SIG-M5 treated with dmso at 0.1 percent for 504 hours (cell line): Measurements from ENCODE around the gene NDUFS6.
"Not testable (repeated sequence)": the region's sequence is repeated elsewhere in the genome, so short reads cannot be mapped to it uniquely, and the experiment has no call there.

ENCODE experiments used
- DNase-seq: peaks from one replicate; lab custom pipeline; 2025; ENCODE audit not compliant: unreplicated experiment; lab: John Stamatoyannopoulos, UW

NDUFS6 gene

DNA sequence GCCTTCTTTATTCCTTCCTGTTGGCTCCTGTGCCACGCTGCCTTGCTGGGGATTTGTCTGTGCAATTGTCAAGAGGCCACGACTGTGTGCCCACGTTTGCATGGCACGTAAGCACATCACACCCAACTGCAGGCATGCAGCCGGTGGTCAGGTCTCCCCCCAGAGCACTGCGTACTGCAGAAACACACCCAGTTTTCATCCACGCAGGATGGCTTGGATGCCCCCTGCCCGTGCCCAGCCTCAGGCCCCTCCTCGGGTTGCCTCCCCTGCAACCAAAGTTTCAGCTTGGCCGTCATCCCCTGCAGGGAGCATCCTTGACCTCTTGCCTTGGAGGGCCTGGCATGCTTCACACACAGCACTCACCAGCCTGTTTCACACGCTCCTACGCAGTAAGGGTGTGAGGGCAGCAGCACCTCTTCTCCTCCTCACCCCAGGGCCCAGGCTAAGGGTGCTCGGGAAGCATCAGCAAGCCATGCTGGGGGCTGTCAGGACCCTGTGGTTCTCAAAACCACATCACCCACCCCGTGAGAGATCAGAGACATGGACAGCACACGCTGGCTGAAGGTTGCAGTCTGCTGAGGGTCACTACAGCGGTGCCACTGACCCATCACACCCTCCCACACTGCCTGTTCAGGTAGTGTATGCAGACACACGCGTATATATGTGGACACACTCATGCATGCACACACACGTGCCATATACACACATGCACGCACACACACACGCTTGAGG lies 4.7 kb upstream of the NDUFS6 start:
- DNase-seq: no peak

DNA sequence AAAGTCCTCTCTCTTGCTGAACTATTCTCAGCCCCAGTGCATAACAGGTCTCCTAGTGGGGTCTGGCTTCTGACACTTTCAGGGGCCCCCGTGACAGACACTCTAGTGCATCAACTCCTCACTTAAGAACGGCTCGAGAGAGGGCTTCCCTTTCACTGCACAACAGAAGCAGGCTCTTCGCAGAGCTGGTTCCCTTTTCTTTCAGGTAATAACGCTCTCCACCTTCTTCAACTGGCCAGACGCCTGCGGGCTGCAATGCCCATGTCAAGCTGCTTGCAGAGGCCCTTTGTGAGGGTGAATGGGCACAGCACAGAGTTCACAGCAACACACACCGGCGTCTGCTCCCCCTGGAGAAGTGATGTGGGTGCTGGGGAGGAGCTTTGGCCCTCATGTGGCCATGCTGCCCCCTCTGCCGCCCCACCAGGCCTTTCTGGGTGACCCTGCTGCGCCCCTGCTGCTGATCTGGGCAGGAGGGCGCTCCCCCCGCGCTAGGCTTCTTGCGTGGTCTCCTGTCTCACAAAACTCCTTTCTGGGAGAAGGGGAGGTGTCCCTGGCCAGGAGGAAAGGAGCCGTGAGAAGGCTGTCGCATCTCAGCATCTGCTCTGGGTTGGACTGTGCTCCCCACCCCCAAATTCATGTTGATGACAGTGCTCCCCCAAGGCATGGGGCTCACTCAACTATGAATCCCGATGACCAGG lies 4.0 kb upstream of the NDUFS6 start:
- DNase-seq: no peak

DNA sequence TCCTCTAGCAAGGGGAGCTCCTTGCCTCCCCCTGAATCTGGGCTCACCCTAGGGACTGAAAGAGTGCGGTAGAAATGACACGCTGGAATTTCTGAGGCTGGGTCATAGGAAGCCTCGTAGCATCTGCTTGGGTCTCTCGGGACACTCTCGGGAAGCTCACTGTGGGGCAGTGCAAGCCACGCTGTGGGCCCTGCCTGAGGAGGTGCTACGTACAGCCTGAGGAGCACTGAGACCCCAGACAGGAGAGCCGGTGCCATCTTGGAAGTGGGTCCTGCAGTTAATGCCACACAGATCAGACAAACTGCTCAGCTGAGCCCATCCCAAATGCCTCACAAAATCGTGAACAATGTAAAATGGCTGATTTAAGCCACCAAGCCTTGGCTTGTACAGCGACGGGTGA lies 3.4 kb upstream of the NDUFS6 start:
- no peak for DNase-seq

DNA sequence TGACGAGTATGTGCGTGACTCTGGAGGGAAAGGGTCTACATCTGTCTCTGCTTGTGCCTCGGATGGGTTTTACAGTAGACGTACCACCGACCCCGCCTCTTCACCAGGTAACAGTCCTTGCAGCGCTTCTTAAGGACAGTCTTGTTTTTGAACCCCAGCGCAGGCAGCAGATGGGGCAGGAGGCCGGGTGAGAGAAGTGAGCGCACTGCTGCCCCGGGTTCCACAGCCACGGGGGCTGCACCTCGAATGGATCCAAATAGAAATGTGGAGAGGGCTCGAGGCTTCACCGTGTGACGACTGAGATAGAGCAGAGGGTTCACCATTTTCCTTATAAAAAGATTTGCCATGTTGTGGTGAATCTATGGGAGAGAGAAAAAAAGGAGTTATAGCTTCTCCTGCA lies 2.6 kb upstream of the NDUFS6 start:
- DNase-seq: not testable (repeated sequence)

DNA sequence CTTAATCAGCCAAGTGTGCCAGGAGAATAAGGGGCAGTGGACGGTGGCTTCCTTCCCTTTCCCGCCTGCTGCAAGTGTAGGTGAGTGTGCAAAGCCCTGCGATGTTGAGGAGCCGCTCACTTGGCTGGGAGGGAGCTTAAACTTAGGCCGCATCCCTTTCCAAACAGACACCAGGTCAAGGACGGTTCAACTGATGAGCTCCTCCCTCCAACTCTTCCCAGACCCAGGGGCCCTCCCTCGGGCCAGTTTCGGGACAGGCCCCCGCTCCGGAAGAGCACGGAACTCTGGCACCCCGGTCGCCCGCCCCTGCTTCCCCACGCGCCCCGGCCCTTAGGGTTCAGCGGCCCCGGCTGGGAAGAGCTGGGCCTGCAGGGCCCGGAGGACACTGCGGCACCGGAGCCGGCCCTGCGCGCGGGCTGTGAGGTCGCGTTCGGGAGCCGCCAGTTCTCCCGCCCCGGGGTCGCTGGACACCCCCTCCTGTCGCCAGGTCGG lies 2.1 kb upstream of the NDUFS6 start:
- no peak for DNase-seq

DNA sequence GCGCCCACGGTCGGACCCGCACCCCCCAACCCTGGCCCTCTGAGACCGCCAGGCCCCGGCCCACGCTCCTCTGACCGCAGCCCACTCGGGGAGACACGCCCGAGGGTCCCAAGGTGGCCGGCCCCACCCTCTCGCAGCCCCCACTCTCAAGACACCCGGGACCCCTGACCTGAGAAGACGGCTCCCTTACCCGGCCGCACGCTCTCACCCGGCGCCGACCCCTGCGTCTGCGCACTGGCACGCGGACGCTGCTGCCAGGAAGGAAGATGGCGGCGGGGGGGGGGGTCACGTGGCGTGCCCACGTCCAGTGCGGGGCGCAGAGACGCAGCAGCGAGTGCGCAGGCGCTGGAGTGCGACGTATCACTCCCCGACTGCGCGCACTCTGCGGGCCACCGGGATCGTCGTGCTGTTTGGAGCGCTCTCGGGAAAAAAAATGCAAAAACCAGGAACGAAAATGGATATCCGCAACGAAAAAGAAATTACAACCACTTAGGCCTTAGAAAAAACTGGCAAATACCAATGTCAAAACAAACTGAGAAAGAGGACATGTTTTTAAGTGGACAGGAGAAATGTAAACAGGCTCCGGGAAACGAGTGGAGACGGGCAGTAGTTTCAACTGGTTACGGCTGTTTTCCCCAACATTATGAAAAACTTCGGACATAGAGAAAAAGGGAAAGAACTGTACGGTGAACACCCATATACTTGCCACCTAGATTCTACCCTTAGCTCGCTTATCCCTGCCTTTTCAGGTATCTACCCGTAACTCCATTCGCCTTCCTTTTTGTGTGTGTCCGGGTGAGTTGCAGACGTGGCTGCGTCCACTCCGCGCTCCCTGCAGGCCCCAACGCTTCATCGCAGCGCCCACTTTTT lies 1.4 kb upstream of the NDUFS6 start, which contains the start of gene MRPL36:
TSS of gene MRPL36 (minus strand) at position 236 of the 870 bp plus-strand sequence. CDS start 902 bp downstream, outside the sequence.
- peak; percentile 82 for DNase-seq

DNA sequence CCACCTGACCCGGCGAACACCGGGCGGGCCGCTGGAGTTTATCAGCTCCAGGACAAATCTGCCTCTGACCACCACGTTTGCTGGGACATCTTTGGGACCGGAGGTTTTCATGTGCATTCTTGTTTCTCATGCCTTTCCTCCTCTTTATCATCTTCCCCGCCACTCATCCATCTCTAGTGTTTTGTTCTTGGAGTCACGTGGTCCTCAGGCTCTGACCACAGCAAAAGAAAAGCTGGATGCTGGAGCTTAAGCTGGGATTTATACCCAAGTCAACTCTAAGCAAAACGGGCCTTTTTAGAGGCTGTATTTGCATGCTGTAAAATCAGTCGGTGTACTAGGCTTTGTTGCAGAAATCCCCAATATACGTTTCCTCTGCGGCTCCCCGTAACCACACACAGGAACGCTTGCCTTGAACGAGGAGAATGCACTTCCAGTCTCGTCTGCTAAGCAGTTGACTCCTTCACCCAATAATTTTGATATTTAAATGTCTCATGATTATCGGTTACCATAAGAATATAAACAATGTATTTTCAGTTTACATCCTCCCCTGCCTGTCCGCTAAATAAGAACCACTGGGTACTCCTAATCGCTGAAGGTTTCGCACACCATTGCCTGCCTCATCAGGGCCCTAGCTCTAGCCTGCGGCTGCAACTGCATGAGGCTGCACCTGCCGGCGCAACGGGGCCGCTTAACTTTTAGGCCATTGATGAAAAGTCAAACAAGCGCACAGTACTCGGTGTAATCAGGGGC lies 560 bp upstream of the NDUFS6 start:
- peak; percentile 65 for DNase-seq

DNA sequence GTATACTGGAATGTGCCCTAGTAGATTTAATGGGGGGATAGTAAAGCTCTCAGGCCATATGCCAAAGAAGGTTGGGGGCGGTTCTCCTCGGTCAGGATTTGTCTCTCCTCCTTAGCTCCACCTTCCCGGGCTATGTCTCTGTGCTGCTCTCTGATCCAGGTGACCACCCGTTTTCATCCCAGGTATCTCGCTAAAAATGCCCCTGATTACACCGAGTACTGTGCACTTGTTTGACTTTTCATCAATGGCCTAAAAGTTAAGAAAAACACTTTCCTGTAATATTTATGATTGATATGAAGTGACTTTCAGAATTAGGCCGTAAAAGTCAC lies 724 bp downstream of the NDUFS6 start:
- no peak for DNase-seq

DNA sequence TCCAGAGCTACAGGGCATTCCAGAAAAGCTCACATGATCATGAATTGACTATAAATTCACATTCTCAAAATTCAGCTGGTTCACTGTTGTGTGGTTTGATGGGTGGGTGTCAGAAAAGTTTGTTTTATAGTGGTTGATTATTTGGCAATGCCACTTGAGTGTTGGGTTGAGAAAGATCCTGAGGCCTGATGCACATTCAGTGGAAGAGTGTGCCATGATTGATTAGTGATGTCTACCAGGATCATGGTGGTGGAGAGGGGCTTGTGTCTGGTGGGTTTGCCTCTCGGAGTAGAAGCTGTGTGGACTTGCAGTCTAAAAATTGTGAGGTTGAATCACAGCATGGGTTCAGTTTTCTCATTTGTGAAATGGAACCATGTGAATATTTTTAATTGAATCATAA lies 2.0 kb downstream of the NDUFS6 start:
- DNase-seq: no peak

DNA sequence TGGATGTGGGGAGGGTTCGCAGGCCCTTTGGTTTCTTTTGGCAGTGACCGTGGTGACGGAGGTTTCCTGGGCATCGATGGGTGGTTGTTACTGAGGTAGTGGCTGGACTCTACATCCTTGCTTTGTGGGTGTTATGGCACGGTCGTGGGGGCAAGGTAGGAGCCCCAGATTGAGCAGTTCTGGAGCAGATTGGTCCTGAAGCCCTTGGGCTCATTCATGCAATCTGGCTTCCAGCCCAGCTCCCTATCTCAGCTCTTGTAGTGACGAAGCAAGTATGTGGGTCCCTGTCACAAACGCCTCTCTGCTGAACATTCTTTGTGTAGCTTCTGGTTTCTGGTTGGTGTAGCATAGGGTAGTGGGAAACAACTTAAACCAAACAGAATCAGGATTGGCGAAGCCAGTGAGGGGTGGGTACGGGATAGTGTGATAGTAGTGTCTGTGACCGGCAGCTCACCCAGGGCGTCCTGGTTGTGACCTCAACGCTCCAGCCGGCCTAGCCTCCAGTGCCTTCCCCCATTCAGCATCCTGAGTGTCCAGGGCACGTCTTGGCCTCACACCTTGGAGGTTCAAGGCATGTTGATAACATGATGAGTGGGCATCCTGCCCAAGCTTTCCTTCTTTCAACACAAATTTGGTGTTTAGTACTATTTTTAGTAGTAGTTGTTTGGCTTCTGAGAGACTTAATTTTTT lies 2.9 kb downstream of the NDUFS6 start:
- no peak for DNase-seq

DNA sequence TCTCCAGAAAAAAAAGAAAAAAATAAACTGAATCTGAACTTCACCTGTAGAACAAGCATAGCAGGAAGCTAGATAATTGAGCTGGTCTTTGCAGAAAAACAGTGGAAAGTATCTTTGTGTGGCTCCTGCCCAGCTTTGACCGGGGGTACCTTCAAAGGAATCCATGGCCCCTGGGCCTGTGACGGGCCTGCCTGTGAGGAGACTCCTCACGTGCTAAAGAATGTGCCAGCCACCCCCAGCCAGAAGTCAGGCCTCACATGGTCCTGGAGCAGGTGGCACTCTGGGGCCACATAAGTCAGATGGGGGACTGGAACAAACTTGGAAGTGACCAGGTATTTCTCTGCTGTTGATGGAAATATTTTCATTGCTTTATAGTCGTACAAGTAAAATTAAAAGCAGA lies 4.1 kb downstream of the NDUFS6 start:
- DNase-seq: no peak

DNA sequence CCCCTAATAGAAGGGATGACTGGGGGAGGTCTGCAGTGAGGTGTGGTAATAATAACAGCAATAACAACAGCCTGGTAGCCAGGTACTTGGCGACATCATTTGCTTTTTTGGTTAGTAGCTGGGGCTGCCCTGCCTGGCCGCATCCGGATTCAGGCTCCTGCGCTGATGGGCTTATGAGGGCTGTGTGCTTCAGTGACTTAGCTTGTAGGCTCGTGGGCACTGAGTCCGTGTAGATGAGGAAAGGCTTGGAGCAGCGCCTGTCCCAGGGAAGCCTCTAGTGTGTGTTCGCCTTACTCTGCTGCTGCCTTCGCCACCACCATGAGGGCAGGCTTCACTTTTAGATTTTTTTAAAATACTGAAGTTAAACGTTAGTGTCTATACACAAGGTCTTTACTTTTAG lies 4.5 kb downstream of the NDUFS6 start:
- DNase-seq: no peak

DNA sequence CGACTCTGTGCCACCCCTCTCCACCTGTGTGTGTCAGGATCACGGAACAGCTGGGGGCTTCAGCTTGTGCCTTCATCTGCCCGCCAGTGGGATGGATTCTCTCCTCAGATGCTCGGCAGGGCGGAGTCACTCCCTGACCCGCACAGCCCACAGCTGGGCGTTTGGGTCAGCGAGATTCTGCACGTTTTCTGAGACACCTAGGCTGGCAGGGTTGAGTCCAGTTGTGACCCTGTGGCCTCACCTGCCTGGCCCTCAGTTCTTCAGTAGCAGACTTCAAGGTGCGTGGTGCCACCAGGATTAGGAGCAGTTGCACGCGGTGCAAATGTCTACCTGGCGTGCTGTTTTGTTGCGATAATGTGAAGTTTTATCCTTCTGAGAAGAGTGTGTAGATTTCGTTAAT lies 5.0 kb downstream of the NDUFS6 start:
- DNase-seq: no peak

DNA sequence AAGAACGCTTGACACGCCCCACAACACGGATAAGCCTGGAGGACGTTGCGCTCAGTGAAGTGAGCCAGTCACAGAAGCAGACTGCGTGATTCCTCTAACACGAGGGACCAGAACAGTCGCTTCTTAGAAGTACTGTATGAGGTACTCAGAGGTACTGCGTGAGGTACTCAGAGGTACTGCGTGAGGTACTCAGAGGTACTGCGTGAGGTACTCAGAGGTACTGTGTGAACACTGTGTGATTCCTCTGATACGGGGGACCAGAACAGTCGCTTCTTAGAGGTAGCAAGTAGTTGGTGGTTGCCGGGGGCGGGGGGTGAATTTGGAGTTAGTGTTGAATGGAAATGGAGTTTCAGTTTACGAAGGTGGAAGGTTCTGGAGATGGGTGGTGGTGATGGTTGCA lies 5.8 kb downstream of the NDUFS6 start:
- DNase-seq: no peak

DNA sequence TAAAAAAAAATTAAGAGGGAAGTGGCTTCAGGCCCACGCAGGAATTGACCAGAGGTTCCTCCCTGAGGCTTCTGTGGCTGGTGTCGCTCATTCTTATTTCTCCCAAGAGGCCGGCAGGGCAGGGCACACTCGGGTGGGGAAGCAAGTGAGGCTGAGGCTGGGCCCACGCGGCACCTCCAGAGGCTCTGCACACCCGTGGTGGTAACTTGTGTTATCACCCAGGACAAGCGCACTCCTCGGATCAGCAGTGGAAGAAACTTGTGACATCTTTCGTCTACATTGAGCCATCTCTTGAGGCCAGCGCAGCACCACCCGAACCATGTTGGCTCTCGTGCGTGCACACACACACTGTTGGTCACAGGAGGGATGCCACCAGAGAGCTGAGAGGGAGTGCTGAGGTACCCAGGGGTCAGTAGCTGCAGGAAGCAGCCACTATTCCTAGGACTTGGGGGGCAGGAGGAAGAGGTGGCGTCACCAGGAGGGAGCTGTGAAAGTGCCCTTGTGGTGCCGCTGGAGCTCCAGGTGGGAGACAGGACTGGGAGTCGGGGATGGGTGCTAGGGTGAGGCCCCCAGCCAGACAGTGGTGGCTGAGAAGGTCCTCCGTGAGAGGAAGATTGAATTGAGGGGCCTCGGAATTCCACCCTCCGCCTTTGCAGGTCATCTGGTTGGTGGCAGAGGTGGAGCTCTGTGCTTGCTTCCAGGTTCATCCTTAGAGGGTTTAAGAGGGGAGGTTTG lies 6.4 kb downstream of the NDUFS6 start:
- DNase-seq: no peak

DNA sequence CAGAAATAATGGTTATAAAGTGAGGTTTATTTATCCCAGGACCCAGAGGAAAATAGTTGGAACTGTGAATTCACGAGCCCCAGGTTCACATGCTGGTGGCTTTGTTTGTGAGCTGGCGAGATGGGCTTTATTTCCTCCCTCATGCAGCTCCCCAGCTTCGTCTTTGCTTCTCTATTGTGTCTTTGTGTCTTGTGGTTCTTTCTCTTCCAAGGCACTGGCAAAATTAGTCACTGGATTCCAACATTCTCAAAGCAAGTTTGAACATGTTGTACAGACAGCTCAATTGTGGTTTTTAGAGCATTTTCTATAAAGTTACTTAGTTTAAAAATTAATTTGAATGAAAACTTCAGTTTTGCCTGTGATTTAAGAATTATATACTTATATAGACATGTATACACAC lies 7.2 kb downstream of the NDUFS6 start:
- DNase-seq: no peak

DNA sequence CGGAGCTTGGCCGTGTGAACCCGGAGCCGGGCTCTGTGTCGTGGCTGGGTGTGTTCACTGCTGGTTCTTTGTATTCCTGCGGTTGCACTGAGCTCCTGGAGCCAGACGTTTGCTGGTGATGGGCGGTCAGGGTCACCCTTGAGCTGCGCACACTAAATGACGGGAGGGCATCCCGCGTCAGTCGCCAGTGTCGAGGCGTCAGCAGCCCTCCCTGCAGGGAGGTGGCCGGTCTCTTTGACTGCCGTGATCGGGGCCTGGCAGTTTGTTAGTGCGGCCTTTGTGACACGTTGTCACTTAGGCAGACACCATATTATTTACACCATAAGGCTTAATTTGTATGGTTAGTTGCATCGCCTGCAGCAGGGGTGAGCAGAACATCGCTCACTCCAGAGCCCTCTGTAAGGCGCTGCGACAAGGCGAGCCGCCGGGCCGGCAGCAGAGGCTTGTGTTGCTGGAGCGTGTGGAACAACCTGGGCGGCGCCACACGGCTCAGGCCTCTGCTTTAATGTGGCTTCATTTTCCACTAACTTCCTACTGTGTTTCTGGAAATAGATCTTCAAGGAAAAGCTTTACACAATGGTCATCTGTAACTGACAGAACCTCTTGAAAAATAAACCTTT lies 8.3 kb downstream of the NDUFS6 start:
- DNase-seq: no peak

DNA sequence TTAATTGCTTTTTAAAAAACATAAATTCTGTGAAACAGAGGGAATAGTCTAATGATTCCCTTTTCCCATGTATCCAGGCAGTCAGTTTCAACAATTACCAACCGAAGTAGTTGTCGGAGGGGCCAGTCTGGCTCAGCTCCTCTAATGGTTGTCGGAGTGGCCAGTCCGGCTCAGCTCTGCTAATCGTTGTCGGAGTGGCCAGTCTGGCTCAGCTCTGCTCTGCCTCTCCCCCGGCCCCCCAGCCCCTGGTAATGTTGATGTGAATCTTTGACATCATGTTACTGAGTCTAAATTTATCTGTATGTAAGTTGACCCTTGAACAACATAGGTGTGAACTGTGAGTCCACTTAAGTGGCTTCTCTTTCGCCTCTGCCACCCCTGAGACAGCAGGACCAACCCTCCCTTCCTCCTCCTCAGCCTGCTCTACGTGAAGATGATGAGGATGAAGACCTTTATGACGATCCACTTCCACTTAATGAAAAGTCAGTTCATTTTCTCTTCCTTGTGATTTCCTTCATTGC lies 9.4 kb downstream of the NDUFS6 start:
- DNase-seq: no peak
